SH-SY5Y (cell line): Measurements from ENCODE around the gene RTL10.

Experiments
- GATA2 ChIP-seq: IDR thresholded peaks from 2 replicates; pipeline ENCODE4 v1.6.1; 2011; ENCODE audit warnings: mild to moderate bottlenecking, low read depth, low read length
- GATA3 ChIP-seq: IDR thresholded peaks from 2 replicates; pipeline ENCODE4 v1.6.1; 2011; ENCODE audit warnings: low read depth, mild to moderate bottlenecking, low read length, moderate library complexity

The RTL10 gene

GRCh38 chr22:19854778-19855503, at the start of gene RTL10, which contains the start of gene GNB1L:
Gene RTL10 (minus strand): TSS chr22:19854874. CDS start chr22:19852261, 2,613 bp downstream.
Gene GNB1L (minus strand): TSS chr22:19854874. CDS start chr22:19821355, 33,519 bp downstream.
- peak; percentile 82 for TF ChIP-seq GATA2
- no peak for TF ChIP-seq GATA3

- no peak for TF ChIP-seq GATA3
- no peak for TF ChIP-seq GATA2
Observed at GRCh38 chr22:19904174-19904856, 49.6 kb upstream of the RTL10 start.

- TF ChIP-seq GATA3 (no peak), GATA2 (no peak)
Observed at GRCh38 chr22:19903513-19903912, 48.8 kb upstream of the RTL10 start.

GRCh38 chr22:19903031-19903430, 48.4 kb upstream of the RTL10 start:
- TF ChIP-seq GATA3 (no peak), GATA2 (no peak)

GRCh38 chr22:19902245-19902715, 47.6 kb upstream of the RTL10 start:
- TF ChIP-seq GATA2, result no peak
- no peak for TF ChIP-seq GATA3

- TF ChIP-seq GATA2, result no peak
- TF ChIP-seq GATA3, result no peak
Observed at GRCh38 chr22:19901577-19902244, 47.0 kb upstream of the RTL10 start.

GRCh38 chr22:19900707-19901436, 46.2 kb upstream of the RTL10 start:
- no peak for TF ChIP-seq GATA2
- TF ChIP-seq GATA3, result no peak

GRCh38 chr22:19898831-19899567, 44.3 kb upstream of the RTL10 start:
- no peak for TF ChIP-seq GATA3
- no peak for TF ChIP-seq GATA2

- TF ChIP-seq GATA2 (no peak), GATA3 (no peak)
Observed at GRCh38 chr22:19898145-19898544, 43.5 kb upstream of the RTL10 start.

- TF ChIP-seq GATA3 (no peak), GATA2 (no peak)
Observed at GRCh38 chr22:19897726-19898125, 43.1 kb upstream of the RTL10 start.

- TF ChIP-seq GATA2, result no peak
Observed at GRCh38 chr22:19896665-19897355, 42.1 kb upstream of the RTL10 start.

- TF ChIP-seq GATA2 (no peak), GATA3 (no peak)
Observed at GRCh38 chr22:19895160-19895849, 40.6 kb upstream of the RTL10 start.

- TF ChIP-seq GATA3, result no peak
- TF ChIP-seq GATA2, result no peak
Observed at GRCh38 chr22:19893363-19893762, 38.7 kb upstream of the RTL10 start.
